Kidney capillary endothelial cell (primary cell): Measurements from ENCODE around the gene ABHD17C.
A peak's percentile ranks its signal among the peaks of the same experiment; 100 is the strongest.
"Not testable (repeated sequence)": the region's sequence is repeated elsewhere in the genome, so short reads cannot be mapped to it uniquely, and the experiment has no call there.

Experiments used
- DNase-seq: peaks from one replicate; pipeline ENCODE4 v3.0.0-alpha.2; 2018; ENCODE audit warnings: low spot score

The ABHD17C gene

GRCh38 chr15:80695099-80695910 is at the start of gene ABHD17C:
Gene ABHD17C, plus strand, starts transcription at chr15:80695310. Its CDS starts 120 bp downstream, at chr15:80695430.
- peak; percentile 53 for DNase-seq

DNA sequence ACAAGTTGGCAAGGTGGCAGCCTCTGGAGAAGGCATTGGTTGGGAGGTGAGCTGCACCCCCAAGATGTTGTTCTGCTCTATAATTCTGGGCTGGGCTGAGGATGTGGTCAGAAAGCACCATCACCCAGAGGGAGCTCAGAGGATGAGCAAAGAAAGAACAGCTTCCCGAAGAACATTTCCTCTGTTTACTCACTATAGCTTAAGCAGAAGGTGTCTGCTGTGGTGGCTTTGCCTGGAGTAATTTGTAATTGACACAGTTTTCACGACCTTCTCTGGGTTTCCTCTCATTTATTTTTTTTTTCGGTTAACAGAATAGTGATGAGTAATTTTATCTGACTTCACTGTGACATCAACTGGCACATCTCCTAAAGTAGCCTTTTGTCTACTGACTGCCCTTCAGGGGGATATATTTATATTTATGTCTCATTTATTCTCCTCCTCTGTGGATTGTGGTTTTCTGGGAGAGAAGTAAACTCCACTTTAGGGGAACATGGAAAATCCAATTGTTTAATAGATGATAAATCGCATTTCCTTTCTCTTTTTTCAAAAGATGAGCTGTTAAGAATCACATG is 49.5 kb upstream of the ABHD17C start:
- DNase-seq = no peak

DNA sequence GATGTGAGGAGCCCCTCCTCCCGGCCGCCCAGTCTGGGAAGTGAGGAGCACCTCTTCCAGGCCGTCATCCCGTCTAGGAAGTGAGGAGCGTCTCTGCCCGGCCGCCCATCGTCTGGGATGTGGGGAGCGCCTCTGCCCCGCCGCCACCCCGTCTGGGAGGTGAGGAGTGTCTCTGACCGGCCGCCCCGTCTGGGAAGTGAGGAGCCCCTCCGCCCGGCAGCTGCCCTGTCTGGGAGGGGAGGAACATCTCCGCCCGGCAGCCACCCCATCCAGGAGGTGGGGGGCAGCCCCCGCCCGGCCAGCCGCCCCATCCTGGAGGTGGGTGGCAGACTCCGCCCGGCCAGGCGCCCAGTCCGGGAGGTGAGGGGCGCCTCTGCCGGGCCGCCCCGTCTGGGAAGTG is 47.7 kb upstream of the ABHD17C start:
- DNase-seq = not testable (repeated sequence)

DNA sequence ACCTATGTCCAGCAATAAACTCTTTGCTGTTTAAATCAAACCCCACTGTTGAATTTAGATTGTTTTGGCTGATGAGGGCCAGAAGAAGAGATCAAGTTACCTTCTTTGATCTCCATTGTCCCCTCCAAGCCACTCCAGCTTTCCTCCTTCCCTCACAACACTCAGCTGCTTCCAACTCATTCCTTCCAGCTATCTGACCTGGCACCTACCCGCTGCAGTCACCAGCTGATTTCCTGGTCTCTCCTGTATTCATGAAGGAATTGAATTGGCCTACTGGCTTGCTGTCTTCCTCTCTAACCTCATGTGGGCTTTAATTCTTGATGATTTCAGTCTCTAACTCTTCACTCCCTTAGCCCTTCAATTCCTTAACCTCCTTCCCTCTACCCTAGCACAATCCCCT is 40.8 kb upstream of the ABHD17C start:
- DNase-seq = no peak

DNA sequence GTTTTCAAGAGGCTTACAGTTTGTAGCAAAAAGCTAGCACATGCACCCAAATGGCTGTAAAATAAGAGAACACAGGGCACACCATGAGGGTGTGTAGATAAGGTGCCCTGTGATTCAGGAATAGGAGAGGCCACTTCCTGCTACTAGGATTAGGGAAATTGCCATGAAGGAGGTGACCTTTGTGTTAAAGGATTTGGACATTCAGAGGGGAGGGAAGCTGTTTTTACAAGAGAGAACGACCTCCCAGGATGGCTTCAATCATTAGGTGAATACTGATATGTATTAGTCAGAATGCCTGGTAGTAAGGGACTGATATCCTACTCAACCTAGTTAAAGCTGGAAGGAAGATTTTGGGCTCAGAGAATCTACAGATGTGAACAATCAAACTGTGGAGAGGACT is 35.7 kb upstream of the ABHD17C start:
- no peak for DNase-seq

GRCh38 chr15:80660119-80660518 is 35.0 kb upstream of the ABHD17C start:
- DNase-seq = peak; percentile 30

DNA sequence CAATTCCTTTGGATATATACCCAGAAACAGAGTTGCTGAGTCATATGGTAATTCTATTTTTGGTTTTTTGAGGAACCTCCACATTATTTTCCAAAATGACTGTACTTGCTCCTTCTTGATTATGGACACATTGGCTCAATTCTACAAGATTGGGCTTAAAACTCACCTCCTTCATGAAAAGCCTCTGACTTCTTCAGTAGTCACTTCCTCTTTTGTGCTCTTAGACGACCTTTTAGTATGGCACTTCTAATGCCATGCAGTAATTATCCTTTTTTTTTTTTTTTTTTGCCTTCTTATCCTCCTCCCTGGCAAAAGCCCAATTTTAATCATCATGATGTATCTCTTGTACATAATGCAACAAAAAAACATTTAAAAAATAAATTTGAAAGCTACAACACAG is 33.0 kb upstream of the ABHD17C start:
- peak; percentile 26 for DNase-seq

GRCh38 chr15:80662757-80663553 is 32.2 kb upstream of the ABHD17C start:
- no peak for DNase-seq

- no peak for DNase-seq
Measured at GRCh38 chr15:80665151-80665550, 30.0 kb upstream of the ABHD17C start.

- DNase-seq = no peak
Measured at GRCh38 chr15:80667936-80668335, 27.2 kb upstream of the ABHD17C start.

DNA sequence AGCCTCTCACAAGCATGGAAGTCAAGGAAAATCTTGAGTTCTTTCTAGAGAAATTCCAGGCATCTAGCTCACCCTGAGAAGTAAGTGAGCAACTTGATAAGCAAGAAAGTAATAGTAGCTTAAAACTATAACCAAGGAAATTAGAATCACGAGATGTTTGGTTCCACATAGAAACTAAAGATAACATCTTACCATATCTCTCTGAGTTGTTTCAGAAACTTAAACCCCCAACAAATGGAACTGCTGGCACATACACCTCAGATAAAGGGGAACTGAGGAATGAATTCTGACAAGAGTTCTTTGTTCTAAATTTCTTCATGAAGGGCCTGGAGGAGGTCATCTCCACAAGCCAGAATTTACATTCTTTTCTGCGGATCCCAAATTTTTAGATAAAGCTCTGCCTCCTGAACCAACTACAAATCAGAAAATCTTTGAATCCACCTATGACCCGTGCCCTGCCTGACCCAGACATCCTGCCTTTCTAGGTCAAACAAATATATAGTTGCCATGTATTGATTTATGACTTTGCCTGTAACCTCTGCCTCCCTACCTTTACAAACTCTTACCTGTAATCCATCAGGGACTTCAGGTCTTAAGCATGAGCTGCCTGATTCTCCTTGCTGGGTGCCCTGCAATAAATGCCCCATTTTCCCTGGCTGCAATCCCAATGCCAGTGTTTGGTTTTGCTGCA is 26.4 kb upstream of the ABHD17C start:
- DNase-seq = no peak

- no peak for DNase-seq
Measured at GRCh38 chr15:80669663-80670273, 25.3 kb upstream of the ABHD17C start.

GRCh38 chr15:80673561-80674244 is 21.4 kb upstream of the ABHD17C start:
- no peak for DNase-seq

DNA sequence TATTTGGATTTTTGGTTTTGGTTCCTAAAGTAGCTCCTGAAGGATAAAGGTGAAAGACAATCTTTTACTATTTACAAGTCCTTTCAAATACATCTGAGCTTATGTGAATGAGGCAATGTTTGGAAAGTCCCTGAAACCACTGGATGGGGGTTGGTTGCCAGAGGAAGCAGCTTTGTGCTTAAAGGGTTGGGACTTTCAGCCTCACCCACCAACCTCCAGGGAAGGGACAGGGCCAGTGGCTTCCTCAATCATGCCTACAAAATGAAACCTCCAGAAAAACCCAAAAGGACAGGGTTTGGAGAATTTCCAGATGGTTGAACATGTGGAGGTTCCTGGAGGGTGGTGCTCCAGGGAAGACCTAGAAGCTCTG is 20.9 kb upstream of the ABHD17C start:
- DNase-seq = no peak

DNA sequence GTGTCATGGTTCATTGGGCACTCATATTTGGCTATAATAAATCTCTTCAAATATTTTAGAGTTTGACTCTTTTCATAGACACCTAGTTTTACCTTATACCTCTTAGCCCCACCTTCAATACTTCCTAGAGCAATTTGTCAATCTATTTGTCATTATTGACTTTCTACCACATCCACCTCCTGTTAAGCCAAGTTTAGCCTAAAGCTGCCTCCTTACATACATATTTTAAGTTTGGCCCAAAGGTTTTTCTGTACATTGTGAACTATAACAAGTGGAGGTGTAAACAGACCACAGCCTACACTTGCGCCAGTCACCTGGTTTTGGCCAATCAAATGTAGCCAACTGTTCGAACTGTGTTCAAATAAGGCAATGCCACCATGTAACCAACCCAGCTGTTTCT is 18.1 kb upstream of the ABHD17C start:
- DNase-seq = no peak

DNA sequence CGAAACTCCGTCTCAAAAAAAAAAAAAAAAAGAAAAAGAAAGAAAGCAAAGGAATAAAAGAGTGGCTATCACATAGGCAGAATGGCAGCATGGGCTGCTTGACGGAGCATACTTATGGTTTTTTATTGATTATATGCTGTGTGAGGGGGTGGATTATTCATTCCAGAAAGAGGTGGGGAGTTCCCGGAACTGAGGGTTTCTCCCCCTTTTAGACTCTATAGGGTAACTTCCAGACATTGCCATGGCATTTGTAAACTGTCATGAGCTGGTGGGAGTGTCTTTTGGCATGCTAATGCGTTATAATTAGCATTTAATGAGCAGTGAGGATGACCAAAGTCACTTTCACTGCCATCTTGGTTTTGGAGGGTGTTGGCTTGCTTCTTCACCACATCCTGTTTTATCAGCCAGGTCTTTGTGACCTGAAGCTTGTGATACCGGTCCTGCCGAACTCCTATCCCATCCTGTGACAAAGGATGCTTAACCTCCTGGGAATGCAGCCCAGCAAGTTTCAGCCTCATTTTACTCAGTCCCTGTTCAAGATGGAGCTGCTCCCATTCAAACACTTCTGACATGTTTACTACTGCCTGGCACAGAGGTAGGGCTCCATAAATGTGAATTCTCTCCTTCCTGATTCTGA is 15.8 kb upstream of the ABHD17C start:
- no peak for DNase-seq

DNA sequence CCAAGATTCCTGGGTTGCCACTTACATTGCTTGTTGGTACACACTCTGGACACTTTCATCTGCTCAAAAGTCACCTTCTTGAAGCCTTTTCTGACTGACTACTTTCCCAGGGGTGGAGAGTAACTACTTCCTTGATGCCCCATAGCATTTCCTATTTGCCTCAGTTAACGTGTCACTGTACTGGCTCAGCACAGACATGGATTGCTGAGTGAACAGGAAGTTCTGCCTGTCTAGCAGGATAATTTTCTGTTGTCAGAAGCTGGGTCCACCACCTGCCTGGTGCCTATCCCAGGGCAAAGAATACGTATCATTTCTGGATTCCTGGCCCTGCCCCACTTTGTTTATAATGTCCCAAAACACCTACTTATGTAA is 15.3 kb upstream of the ABHD17C start:
- peak; percentile 15 for DNase-seq

DNA sequence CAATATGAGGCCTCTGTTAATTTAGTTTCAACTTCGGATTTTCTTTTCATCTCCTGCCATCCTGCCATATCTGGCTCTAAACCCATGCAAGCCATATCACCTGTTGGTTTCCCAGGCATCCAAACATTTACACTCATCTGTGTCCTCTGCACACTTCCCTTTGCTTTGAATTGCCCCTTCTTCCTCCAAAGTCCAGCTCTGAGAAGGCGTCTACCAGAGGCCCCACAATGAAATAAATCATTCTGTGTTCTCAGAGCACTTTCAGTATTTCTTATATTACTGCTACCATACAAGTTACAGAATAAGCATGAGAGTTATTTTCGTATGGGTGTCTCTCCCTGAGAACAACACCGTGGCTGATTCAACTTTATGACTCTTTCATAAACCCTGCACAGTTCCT is 12.9 kb upstream of the ABHD17C start:
- no peak for DNase-seq

GRCh38 chr15:80684697-80685096 is 10.4 kb upstream of the ABHD17C start:
- DNase-seq = no peak

DNA sequence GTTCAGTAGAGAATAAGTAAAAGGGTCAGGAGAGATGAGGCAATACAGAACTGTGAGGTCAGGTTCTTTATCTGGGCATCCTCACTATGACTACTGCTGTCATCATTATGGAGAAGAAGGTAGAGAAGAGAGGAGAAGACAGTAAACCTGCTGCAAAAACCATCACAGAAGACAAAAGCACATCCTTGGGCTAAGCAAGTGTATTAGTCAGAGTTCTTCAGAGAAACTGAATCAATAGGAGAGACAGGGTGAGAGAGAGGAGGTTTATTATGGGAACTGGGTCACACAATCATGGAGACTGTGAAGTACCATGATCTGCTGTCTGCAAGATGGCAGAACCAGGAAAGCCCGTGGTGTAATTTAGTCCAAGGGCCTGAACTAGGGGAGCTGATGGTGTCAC is 9.5 kb upstream of the ABHD17C start:
- DNase-seq = no peak

GRCh38 chr15:80689294-80689693 is 5.8 kb upstream of the ABHD17C start:
- DNase-seq = no peak
